ENCODE data around the gene STK10. TPM values are rescaled to one million over a fixed set of nuclear protein-coding genes. Genes with fewer than 3 reads are reported as not detected.

Gene STK10
- total RNA-seq, 4 donors from 2014 or later = 5.4 to 18.3 (median 5.7) TPM

DNA sequence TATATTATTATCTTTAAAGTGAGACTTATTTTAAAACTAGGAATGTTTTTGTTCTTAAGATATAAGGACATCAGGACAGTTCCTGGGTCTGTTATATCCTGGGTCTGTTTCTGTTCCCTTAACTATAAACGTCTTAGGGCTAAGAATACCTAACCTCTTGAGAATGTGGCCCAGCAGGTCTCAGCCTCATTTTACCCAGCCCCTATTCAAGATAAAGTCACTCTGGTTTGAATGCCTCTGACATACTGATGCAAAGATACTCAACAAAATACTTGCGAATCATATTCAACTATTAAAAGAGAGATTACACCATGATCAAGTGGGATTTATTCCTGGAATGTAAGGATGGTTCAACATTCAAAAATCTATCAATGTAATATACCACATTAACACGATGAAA is 51.0 kb downstream of the STK10 start:
- in situ Hi-C loops (cut with MboI; ENCODE audit: low sequenced_read_pairs in 4 of 4) (no loop called here), intact Hi-C loops (cut with DNase I; ENCODE audit: low total_unique reads) (no loop called here)
- no peaks in the 10 kb centered on the region for H3K4me1 ChIP-seq
- no peak overlapping the region for H3K27ac ChIP-seq
- TF ChIP-seq, protein P1, sequence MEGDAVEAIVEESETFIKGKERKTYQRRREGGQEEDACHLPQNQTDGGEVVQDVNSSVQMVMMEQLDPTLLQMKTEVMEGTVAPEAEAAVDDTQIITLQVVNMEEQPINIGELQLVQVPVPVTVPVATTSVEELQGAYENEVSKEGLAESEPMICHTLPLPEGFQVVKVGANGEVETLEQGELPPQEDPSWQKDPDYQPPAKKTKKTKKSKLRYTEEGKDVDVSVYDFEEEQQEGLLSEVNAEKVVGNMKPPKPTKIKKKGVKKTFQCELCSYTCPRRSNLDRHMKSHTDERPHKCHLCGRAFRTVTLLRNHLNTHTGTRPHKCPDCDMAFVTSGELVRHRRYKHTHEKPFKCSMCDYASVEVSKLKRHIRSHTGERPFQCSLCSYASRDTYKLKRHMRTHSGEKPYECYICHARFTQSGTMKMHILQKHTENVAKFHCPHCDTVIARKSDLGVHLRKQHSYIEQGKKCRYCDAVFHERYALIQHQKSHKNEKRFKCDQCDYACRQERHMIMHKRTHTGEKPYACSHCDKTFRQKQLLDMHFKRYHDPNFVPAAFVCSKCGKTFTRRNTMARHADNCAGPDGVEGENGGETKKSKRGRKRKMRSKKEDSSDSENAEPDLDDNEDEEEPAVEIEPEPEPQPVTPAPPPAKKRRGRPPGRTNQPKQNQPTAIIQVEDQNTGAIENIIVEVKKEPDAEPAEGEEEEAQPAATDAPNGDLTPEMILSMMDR (IDR thresholded peaks at IDR 0.05 in 4 of 5, conservative IDR thresholded peaks at IDR 0.05 in 1 of 5) = no peak
- no peak for TF ChIP-seq POLR2A (IDR thresholded peaks at IDR 0.05)
- no peak overlapping the region for H3K4me3 ChIP-seq
- no peaks in the 10 kb centered on the region for H3K27me3 ChIP-seq
- no peaks in the 10 kb centered on the region for H3K9me3 ChIP-seq
- H3K36me3 ChIP-seq = no peaks in the 10 kb centered on the region
- DNase-seq (no peak), ATAC-seq (no peak)

DNA sequence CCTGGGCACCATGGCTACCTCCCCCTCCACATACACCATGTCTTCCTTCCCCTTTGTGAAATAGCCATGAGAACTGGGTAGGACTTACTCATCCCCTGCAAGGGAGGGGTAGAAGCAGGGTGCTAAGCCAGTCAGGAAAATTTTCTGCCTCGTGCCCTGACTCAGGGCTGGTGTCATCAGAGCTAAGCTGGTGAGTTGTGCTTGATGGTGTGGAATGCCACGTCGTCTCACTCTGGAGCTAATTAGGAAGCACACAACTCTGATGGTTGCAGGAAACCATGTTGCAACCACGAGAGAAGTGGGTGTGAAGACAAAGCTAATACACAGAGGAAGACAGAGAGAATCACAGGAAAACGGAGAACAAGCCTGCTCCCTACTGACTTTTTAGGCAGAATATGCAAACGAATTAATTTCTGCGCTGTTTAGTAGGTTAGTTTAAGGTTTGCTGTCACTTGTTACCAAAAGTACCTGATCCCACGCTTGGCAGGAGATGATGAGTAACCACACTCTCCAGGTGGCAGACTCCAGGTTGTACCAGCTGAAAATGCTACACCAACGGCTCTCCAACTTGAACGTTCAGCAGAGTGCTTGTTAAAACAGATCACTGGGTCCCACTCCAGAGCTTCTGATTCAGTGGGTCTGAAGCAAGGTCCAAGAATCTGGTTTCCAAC is 54.5 kb downstream of the STK10 start:
- TF ChIP-seq POLR2A (IDR thresholded peaks at IDR 0.05) = no peak
- TF ChIP-seq, protein P1 (IDR thresholded peaks at IDR 0.05 in 4 of 5, conservative IDR thresholded peaks at IDR 0.05 in 1 of 5) = no peak
- H3K36me3 ChIP-seq = no peaks in the 10 kb centered on the region
- in situ Hi-C loops (cut with MboI; ENCODE audit: low sequenced_read_pairs in 4 of 4) (no loop called here), intact Hi-C loops (cut with DNase I; ENCODE audit: low total_unique reads) (no loop called here)
- DNase-seq = peak in 1 of 2 donors; percentile 39
- no peaks in the 10 kb centered on the region for H3K4me1 ChIP-seq
- no peaks in the 10 kb centered on the region for H3K27me3 ChIP-seq
- H3K9me3 ChIP-seq = no peaks in the 10 kb centered on the region
- no peak overlapping the region for H3K4me3 ChIP-seq
- no peak overlapping the region for H3K27ac ChIP-seq
- peak in 1 of 2 donors; percentile 24 for ATAC-seq

DNA sequence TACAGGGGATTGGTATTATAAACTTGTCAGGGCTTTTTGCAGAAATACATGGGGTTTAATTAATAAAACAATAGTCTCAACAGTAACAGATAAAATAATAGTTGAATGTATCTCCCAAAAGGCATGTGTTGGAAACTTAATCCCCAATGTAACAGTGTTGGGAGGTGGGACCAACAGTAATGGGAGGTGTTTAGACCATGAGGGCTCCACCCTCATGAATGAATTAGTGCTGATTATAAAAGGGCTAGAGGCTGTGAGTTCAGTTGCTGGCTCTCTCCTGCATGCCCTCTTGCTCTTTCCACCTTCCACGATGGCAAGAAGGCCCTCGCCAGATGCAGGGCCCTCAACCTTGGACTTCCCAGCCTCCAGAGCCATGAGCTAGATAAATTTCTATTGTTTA is 56.3 kb downstream of the STK10 start:
- Histone ChIP-seq H3K27me3 (no peaks in the 10 kb centered on the region), H3K4me1 (no peaks in the 10 kb centered on the region), H3K27ac (no peak overlapping the region), H3K36me3 (no peaks in the 10 kb centered on the region), H3K4me3 (no peak overlapping the region), H3K9me3 (no peaks in the 10 kb centered on the region)
- in situ Hi-C loops (cut with MboI; ENCODE audit: low sequenced_read_pairs in 4 of 4) (no loop called here), intact Hi-C loops (cut with DNase I; ENCODE audit: low total_unique reads) (no loop called here)
- TF ChIP-seq POLR2A (IDR thresholded peaks at IDR 0.05) = no peak
- TF ChIP-seq, protein P1 (IDR thresholded peaks at IDR 0.05 in 4 of 5, conservative IDR thresholded peaks at IDR 0.05 in 1 of 5) = no peak
- ATAC-seq (no peak), DNase-seq (no peak)

DNA sequence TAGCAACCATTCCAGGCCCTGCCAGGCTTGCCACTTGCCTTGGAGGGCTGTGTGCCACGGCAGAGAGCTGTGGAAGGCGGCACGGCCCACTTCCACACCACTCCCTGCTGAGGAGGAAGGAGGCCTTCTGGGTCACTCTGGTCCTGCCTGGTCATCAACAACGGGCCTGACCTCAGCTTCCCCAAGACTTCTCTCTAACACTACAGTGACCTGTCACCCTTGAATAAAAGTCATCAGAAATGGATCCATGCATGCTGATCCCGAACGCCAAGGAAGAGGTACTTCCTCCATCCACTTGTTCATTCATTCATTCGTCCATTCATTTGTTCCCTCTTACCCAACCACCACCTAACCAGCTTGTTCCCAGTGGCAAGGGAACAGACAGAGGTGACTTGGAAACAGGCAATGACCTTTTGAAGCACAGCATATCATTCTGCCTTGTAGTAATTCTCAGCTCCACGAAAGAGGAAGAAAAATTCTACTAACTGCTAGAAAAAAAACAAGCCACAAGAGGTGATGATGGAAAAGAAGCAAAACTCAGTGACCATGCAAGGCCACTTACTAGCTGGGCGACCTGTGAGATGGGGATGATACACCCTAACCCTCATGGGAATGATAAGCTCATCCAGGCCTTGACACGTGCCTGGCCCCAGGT is 58.6 kb downstream of the STK10 start:
- H3K27me3 ChIP-seq = no peaks in the 10 kb centered on the region
- TF ChIP-seq, protein P1 (IDR thresholded peaks at IDR 0.05 in 4 of 5, conservative IDR thresholded peaks at IDR 0.05 in 1 of 5) = no peak
- TF ChIP-seq POLR2A (IDR thresholded peaks at IDR 0.05) = no peak
- no peaks in the 10 kb centered on the region for H3K36me3 ChIP-seq
- no peaks in the 10 kb centered on the region for H3K9me3 ChIP-seq
- in situ Hi-C loops (cut with MboI; ENCODE audit: low sequenced_read_pairs in 4 of 4) (no loop called here), intact Hi-C loops (cut with DNase I; ENCODE audit: low total_unique reads) (no loop called here)
- DNase-seq = no peak
- H3K27ac ChIP-seq = no peak overlapping the region
- no peak for ATAC-seq
- no peaks in the 10 kb centered on the region for H3K4me1 ChIP-seq
- no peak overlapping the region for H3K4me3 ChIP-seq
